ENCODE data around the gene PKIB. TPM values are rescaled to one million over a fixed set of nuclear protein-coding genes. Genes with fewer than 3 reads are reported as not detected.
"Not testable (repeated sequence)": the region's sequence is repeated elsewhere in the genome, so short reads cannot be mapped to it uniquely, and the experiment has no call there.

Gene PKIB
- total RNA-seq (2014; rRNA removed; shearing (Covaris generic)): 0.72 TPM in 1 of 2 replicates, not detected in the other

- peak; percentile 59 for DNase-seq (ENCODE audit: low read depth)
These were observed at the start of gene PKIB for GRCh38 chr6:122609881-122610689. Gene PKIB (plus strand): TSS chr6:122610405. CDS start chr6:122717795, 107,390 bp downstream.

DNA sequence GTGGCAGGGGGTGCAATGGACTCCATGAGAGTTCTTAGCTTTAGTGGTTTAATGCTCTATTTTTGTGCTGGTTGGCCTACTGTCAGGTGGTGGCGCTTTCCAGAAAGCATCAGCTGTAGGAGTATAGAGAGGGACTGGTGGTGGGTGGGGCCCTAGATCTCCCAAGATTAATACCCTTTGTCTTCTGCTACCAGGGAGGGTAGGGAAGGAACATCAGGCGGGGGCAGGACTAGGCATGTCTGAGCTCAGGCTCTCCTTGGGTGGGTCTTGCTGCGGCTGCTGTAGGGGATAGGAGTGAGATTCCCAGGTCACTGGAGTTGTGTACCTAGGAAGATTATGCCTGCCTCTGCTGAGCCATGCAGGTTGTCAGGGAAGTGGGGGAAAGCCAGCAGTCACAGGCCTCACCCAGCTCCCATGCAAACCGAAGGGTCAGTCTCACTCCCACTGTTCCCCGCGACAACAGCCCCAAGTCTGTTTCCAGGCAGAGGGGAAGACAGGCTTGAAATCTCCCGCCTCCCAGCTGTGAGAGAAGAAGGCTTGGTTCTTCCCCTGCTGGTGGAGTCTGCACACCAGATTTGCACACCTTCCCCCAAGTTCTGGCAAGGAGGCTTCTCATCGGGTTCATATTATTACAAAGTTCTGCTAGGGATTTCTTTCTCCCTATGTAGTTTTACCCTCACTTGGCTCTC, 46.7 kb upstream of the PKIB start:
- no peak for DNase-seq (ENCODE audit: low read depth)

- no peak for DNase-seq (ENCODE audit: low read depth)
These were observed 46.0 kb upstream of the PKIB start for GRCh38 chr6:122564230-122564629.

DNA sequence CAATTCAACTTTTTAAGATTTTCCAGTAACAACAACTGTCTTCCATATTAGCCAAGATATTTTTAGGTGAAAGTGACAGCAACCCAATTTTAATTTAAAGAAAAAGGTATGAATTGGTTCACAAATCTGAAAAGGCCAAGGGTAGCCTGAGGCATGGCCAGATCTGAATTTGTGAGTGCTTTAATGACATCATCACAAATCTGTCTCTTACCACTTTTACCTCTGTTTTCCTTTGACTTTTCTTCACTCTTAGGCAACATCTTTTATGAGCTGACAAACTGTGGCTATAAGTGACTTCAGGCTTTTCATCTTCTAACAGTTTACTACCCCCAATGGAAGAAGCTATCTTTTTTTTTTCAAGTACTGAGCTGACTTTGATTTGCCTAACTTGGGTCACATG, 44.5 kb upstream of the PKIB start:
- no peak for DNase-seq (ENCODE audit: low read depth)

DNA sequence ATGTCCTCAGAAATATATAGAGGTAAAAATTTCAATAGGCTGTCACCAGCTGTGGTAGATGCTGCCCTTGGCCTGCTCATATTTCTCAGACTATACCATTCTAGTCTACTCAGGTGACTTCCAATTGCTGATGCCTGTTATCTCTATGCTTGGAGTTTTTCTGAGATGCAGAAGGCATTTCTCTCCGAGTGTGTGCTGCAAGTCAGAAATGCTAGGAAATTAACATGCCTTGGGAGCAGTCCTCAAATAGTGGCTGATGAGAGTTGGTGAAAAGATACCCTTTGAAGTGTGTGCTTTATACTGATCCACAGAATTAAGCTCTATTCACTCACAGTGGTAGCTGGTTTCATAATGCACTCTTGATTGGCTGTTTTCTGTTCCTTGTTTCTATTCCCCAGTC, 43.2 kb upstream of the PKIB start:
- no peak for DNase-seq (ENCODE audit: low read depth)

DNA sequence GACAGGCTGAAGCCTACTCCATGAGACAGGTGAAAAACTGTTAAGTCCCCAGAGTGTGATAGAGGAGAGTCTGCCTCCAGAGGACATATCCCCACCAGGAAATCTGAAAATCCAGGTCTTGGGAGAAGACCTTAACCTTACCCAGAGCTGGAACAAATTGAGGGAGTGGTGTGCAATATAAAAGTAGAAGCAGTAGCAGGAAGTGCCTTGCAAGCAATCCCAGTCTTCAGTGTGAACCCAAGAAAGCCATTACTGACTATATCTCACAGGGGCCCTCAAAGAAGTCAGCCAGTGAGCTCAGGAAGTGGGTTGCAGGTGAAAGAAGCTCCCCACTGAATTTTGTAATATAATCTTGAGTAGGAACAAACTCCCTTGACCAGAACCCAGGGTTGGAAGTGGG, 41.9 kb upstream of the PKIB start:
- DNase-seq (ENCODE audit: low read depth): no peak

DNA sequence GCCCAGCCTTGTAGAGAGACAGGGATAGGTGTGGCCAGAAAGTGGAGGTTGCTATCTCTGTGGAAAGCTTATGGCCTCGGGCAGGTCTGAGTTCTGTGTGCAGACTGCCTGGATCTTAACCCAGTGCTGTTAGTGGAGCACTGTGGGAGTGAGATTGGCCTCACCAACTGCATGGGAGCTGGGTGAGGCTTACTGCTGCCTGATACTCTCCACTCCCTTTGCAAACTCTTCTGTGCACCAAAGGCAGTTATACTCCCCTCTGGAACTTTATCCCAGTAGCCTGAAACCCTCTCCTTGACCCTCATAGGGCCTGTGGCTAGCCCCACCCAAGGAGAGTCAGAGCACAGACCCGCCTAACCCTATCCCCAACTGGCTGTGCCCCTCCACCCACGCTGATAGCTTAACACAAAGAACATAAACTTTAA, 41.4 kb upstream of the PKIB start:
- no peak for DNase-seq (ENCODE audit: low read depth)

GRCh38 chr6:122569230-122569771, 40.9 kb upstream of the PKIB start:
- no peak for DNase-seq (ENCODE audit: low read depth)

DNA sequence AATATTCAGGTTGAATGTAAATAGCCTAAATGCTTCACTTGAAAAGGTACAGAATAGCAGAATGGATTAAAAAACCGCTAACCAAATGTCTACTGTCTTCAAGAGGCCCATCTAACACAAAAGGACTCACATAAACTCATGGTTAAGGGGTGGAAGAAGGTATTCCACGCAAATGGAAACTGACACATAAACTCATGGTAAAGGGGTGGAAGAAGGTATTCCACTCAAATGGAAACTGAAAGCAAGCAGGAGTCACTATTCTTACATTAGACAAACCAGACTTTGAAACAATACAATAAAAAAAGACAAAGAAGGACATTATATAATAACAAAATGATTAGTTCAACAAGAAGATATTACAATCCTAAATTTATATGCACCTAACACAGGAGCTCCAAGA, 38.3 kb upstream of the PKIB start:
- DNase-seq (ENCODE audit: low read depth): no peak

DNA sequence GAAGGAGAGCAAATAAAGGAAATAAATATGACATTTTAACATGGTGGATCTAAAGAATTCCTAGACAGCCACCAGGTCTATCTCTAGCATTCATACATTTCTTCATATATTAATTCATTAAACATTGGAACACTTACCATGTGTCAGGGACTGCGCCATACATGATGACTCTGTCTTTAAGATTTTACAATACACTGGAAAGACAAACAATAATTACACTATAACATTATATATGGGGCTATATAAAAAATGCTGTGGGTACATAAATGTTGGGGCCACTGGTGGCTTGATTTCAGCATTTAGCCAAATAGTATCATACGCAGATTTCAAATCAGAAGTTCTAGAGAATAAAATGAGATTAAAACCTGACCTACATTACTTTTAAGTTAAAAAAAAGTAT, 33.3 kb upstream of the PKIB start:
- no peak for DNase-seq (ENCODE audit: low read depth)

DNA sequence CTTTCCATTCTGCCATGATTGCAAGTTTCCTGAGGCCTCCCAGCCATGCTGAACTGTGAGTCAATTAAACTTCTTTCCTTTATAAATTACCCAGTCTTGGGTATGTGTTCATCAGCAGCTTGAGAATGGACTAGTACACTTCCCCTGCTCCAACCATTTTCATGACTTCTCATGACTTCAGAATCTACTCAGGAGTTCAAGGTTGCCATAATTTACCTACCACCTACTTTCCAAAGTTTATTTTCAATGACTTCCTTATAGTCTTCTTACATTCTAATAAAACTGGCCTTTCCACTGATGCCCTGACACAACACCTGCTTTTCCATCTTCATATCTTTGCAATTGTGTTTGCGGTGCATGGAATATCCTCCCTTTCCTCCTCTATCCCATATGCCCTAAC, 31.2 kb upstream of the PKIB start:
- DNase-seq (ENCODE audit: low read depth): no peak

DNA sequence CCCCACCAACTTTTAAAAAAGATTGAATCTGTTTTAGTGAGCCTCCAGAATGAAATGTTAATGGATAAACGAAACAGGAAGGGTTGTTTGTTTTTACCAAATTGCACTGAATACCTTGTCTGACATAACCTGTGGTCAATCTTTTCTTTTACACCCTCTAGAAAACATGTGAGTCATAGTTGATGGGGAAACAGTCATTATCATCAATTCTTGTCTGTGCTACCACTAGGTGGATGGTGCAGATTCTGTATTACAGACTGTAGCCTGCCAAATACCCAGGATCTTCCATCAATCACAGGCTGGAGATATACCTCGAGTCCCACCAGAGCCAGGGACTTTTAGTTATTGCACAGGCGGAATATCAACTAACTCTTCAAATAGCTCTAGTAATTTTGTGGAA, 29.5 kb upstream of the PKIB start:
- DNase-seq (ENCODE audit: low read depth): no peak

- DNase-seq (ENCODE audit: low read depth): no peak
These were observed 21.1 kb upstream of the PKIB start for GRCh38 chr6:122589115-122589514.

DNA sequence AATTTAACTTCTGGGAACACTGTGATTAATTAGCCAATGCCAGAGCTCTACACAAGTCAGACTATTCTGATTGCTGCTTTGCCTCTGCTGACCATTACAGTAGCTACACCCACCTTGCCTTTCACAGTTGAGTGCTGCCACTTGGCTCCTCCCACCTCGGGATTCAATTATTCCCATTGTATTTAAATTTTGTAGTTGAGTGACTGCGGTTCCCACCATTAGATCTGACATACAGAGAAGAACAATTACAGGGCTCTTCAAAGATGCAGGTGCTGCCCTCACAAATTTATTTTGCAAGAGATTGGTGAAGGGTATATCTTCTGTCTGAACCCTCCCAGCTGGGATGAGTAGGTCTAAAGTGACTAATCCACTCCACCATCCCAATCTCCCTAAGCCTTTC, 11.9 kb upstream of the PKIB start:
- not testable (repeated sequence) for DNase-seq (ENCODE audit: low read depth)

GRCh38 chr6:122604676-122605075, 5.5 kb upstream of the PKIB start:
- no peak for DNase-seq (ENCODE audit: low read depth)

DNA sequence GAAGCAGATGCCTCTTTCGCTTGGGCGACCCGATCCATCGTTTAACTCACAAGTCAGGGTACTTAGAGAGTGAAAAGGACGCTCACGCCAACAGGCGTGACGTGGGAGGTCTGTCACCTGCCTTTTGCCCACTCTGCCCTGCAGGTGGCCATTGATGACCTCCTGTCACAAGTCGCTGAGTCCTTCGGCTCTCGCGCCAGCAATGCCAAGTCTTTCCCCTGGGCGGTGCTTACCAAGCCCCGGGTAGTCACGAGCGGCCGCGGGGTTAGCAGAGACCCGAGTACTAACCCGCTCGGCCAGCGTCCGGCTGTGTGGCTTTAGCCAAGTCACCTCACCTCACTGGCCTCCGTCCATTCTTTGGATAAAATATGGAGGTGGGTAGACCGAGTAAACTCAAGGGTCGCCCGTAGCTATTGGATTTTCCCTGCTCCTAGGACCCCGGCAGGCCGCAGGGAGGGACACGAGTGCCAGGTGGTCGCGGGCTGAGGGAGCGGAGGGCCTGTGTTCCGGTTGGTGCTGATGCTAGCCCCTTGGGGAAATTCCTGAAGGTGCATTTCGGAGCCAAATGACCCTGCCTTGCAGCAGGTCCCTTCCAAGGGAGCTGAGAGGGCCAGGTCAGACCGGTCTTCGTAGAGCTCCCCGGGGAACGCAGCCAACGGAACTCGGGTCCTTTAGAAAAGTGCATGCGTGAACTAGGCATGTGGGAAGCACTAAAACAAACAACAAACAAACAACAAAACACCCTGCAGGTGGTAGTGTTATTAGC, 668 bp downstream of the PKIB start:
- peak; percentile 2 for DNase-seq (ENCODE audit: low read depth)

DNA sequence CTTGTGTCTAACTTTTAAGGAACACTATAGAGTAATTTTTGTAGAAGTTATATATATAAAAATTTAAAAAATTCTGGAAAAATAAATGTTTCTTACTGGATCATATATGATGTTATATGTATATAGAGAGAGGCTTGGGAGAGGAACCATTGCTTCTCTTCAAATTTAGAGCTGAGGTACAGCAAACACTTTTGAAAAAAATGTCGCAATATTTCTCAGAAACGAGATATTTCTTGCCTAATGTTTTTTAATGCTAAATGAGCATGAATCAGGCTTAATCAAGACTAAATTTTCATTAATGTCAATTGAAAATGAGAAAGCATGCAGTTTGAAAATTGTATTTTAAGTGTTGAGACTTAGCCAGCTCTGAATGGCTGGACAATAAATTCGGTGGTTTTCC, 2.6 kb downstream of the PKIB start:
- no peak for DNase-seq (ENCODE audit: low read depth)

GRCh38 chr6:122614303-122614702, 4.1 kb downstream of the PKIB start:
- DNase-seq (ENCODE audit: low read depth): no peak

DNA sequence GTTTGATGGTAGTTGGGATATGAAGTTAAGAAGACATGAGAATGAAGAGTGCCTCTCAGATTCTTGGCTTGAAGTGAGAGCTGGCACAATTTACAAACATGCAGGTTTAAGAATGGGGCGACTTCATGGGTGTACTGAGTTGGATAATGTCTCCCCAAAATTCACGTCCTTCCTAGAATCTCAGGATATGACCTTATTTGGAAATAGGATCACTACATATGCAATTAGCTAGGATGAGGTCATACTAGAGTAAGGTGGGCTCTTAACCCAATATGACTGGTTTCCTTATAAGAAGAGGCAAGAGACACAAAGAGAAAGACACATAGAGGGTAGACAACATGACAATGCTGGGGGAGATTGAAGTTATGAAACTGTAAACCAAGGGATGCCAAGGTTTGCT, 5.2 kb downstream of the PKIB start:
- no peak for DNase-seq (ENCODE audit: low read depth)

DNA sequence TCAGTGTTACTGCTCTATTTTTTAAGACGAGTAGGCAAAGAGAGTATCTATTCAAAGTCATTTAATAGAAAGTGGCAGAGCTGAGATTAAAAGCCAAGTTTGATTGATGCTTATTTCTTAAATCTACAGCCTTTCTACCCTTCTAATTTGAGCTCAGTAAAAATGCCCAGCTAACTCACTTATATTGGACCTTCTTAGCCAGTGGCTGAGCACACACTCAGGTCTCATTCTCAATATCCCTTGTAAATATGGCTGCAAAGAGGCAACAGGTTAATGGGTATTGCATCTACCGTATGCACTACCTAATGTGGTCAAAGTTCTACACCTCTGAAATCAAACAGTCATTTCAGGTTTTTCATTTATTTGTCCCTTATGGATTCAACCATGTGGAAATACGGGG, 6.7 kb downstream of the PKIB start:
- DNase-seq (ENCODE audit: low read depth): no peak

- DNase-seq (ENCODE audit: low read depth): no peak
These were observed 9.1 kb downstream of the PKIB start for GRCh38 chr6:122619309-122619708.

- no peak for DNase-seq (ENCODE audit: low read depth)
These were observed 10.2 kb downstream of the PKIB start for GRCh38 chr6:122620428-122620827.

Measured in RPMI7951 (cell line).